Heart left ventricle (tissue), 16 donors: ENCODE measurements around the gene CLIC6. TPM values are rescaled to one million over a fixed set of nuclear protein-coding genes. Genes with fewer than 3 reads are reported as not detected.

Experiments used
- ATAC-seq, 4 donors: fragments of 200-7000 bp; cut with Tn5 transposase; one replicate each; pipeline ENCODE4 v1.9.1; 2020 to 2022; ENCODE audit warnings: moderate library complexity in 4 of 4, mild to moderate bottlenecking in 3 of 4, moderate number of reproducible peaks in 1 of 4
- DNase-seq, 5 donors: peaks; one replicate each; pipeline ENCODE4 v3.0.0-alpha.2; 2020
- H3K27ac ChIP-seq, 12 donors: fragments of 200-600 bp; sonication (generic) in 4 of 12; one replicate each; pipeline versions ENCODE4 v1.5.0 to v1.8.0; 2016 to 2022; ENCODE audit warnings: mild to moderate bottlenecking in 2 of 12
- H3K27me3 ChIP-seq, 9 donors: fragments of 200-600 bp; sonication (generic) in 2 of 9; one replicate each; pipeline versions ENCODE4 v1.5.1 to v1.8.0; 2016 to 2022; ENCODE audit warnings: mild to moderate bottlenecking in 3 of 9
- H3K36me3 ChIP-seq, 9 donors: fragments of 200-600 bp; sonication (generic) in 2 of 9; one replicate each; pipeline versions ENCODE4 v1.5.0 to v1.8.0; 2018 to 2022; ENCODE audit warnings: mild to moderate bottlenecking in 2 of 9
- H3K4me1 ChIP-seq, 12 donors: fragments of 200-600 bp; sonication (generic) in 4 of 12; one replicate each; pipeline versions ENCODE4 v1.5.0 to v1.8.0; 2016 to 2022; ENCODE audit warnings: mild to moderate bottlenecking in 3 of 12
- H3K4me3 ChIP-seq, 12 donors: fragments of 200-600 bp; sonication (generic) in 4 of 12; one replicate each; pipeline versions ENCODE4 v1.5.0 to v1.8.0; 2017 to 2022; ENCODE audit warnings: mild to moderate bottlenecking in 9 of 12, moderate library complexity in 4 of 12
- H3K9me3 ChIP-seq, 12 donors: fragments of 200-600 bp; sonication (generic) in 4 of 12; one replicate each; pipeline versions ENCODE4 v1.5.0 to v1.8.0; 2016 to 2022; ENCODE audit warnings: mild to moderate bottlenecking in 1 of 12
- CTCF ChIP-seq, 12 donors: fragments of 200-600 bp; sonication (generic) in 4 of 12; IDR thresholded peaks; one replicate each; pipeline versions ENCODE4 v1.5.0 to v1.8.0; 2018 to 2022; ENCODE audit warnings: antibody characterized with exemption in 12 of 12, mild to moderate bottlenecking in 5 of 12
- POLR2A ChIP-seq, 2 donors: fragments of 450-650 bp; IDR thresholded peaks; one replicate each; pipeline ENCODE4 v1.6.1; 2017; ENCODE audit warnings: antibody characterized with exemption in 2 of 2, mild to moderate bottlenecking in 2 of 2, moderate library complexity in 2 of 2
- WGBS, 4 donors: extraction: QIAGEN DNeasy Blood & Tissue Kit in 2 of 4; methylation state at CpG; one replicate each; pipeline versions ENCODE4 v1.1.5 to v1.1.7; 2013 to 2018; 5-methylcytosine and 5-hydroxymethylcytosine counted together
- intact Hi-C, 10 donors: fragments of 100-400 bp; cut with DNase I; formaldehyde crosslinking; loops; one replicate each; pipeline versions ENCODE4 v1.11.1 to v1.14.2; 2022
- polyA plus RNA-seq, 2 donors: library from polyadenylated mRNA; stranded (reverse); fragments of 200-250 nt; gene quantifications; one replicate each; pipeline ENCODE4 v1.2.3, GENCODE V29; 2013
- total RNA-seq, 9 donors: library from RNA; depleted of rRNA in 2 of 9; stranded (reverse); fragments of >200 nt in 2 of 9; fragmentation: NEBNext Ultra II Directional in 3 of 9; extraction: Animal tissue kit (Norgen Biotek cat#: 25700) in 3 of 9; gene quantifications; one replicate each; pipeline versions ENCODE4 v1.1.0 to v1.2.4, GENCODE V29; 2016 to 2023
- donor health status: ischemic (EF 13 %, LVEDD 7.1; RV severe dilation, severe dysfunction).
- donor health status: healthy with polysubstance abuse.
- donor health status: DM: no; HTN: yes; CAD: no.
- donor health status: DM: no; HTN: no; CAD: no.
- donor health status: ischemic (EF 25% LVEDD 6.9; RV normal size, moderate dysfunction).
- donor health status: ischemic (EF 25% LVEDD 5.7; RV mildly dilated, moderate dysfunction).
- donor health status: healthy.
- donor health status: DM: yes; HTN: yes; CAD: no.
- donor health status: ischemic (EF 35%, LVEDD 5.7; RV mildly dilated, moderate dysfunction).
- donor health status: nonischemic (EF 11% LVEDD 7.7; RV severe dilation, severe dysfunction).
- donor health status: DM: yes; HTN: yes; CAD: no.
- donor health status: PGD.
- donor health status: ischemic (EF 29% LVEDD 5.4; RV normal size, mild dysfunction).
- donor health status: nonischemic (EF 23%, LVEDD 6.1; RV moderate dilation, normal function).

Gene CLIC6
- total and polyA plus RNA-seq, 11 donors = 2.6 to 15.7 (median 7.5) TPM

GRCh38 chr21:34748862-34749261 lies 80.1 kb downstream of the CLIC6 start:
- 80 to 88% (median 87%) methylated on average over 3 of the region's 3 CpGs for WGBS, 4 donors
- Histone ChIP-seq H3K27ac (no peak overlapping the region), H3K4me3 (no peak overlapping the region), H3K4me1 (peaks cover 0 to 14% (median 2%) of the 10 kb centered on the region in 12 donors), H3K27me3 (no peaks in the 10 kb centered on the region), H3K36me3 (no peaks in the 10 kb centered on the region), H3K9me3 (no peaks in the 10 kb centered on the region)
- TF ChIP-seq CTCF (IDR thresholded peaks at IDR 0.05) = no peak
- no peak for TF ChIP-seq POLR2A (IDR thresholded peaks at IDR 0.05)
- DNase-seq (no peak), ATAC-seq (no peak)
- intact Hi-C loops = loop anchor here (5.0 to 10.0 kb wide), 13 partner anchors 138 to 1278 kb away; no protein-coding TSS in a partner anchor

GRCh38 chr21:34754690-34755647 lies 86.2 kb downstream of the CLIC6 start:
- ATAC-seq = no peak
- intact Hi-C loops = loop anchor here in 1 of 10 donors (10.0 kb wide), 1 partner anchor 60 kb away; no protein-coding TSS in a partner anchor
- no peak overlapping the region for H3K27ac ChIP-seq
- H3K4me3 ChIP-seq = no peak overlapping the region
- TF ChIP-seq POLR2A (IDR thresholded peaks at IDR 0.05) = no peak
- TF ChIP-seq CTCF (IDR thresholded peaks at IDR 0.05) = no peak
- no peaks in the 10 kb centered on the region for H3K9me3 ChIP-seq
- H3K4me1 ChIP-seq = no peaks in the 10 kb centered on the region
- DNase-seq = no peak
- WGBS, 4 donors = 80 to 86% (median 82%) methylated on average over 19 of the region's 19 CpGs
- H3K27me3 ChIP-seq = no peaks in the 10 kb centered on the region
- no peaks in the 10 kb centered on the region for H3K36me3 ChIP-seq

GRCh38 chr21:34761758-34762330 lies 93.0 kb downstream of the CLIC6 start:
- intact Hi-C loops = no loop called here
- Histone ChIP-seq H3K9me3 (peaks cover 0 to 11% (median 0%) of the 10 kb centered on the region in 12 donors), H3K4me3 (no peak overlapping the region), H3K36me3 (no peaks in the 10 kb centered on the region), H3K4me1 (no peaks in the 10 kb centered on the region), H3K27ac (no peak overlapping the region), H3K27me3 (no peaks in the 10 kb centered on the region)
- WGBS, 4 donors = 73 to 85% (median 80%) methylated on average over 2 of the region's 2 CpGs
- DNase-seq (no peak), ATAC-seq (no peak)
- TF ChIP-seq POLR2A (IDR thresholded peaks at IDR 0.05) = no peak
- no peak for TF ChIP-seq CTCF (IDR thresholded peaks at IDR 0.05)

- intact Hi-C loops = no loop called here
- WGBS, 4 donors = 97 to 100% (median 98%) methylated on average over 1 of the region's 1 CpG
- TF ChIP-seq POLR2A (IDR thresholded peaks at IDR 0.05) = no peak
- TF ChIP-seq CTCF (IDR thresholded peaks at IDR 0.05) = no peak
Observed at GRCh38 chr21:34762786-34763185, 94.0 kb downstream of the CLIC6 start.

More at GRCh38 chr21:34762786-34763185, 94.0 kb downstream of the CLIC6 start:
- no peaks in the 10 kb centered on the region for H3K36me3 ChIP-seq
- H3K4me3 ChIP-seq = no peak overlapping the region
- no peaks in the 10 kb centered on the region for H3K4me1 ChIP-seq
- no peak for ATAC-seq
- H3K9me3 ChIP-seq = peaks cover 0 to 11% (median 0%) of the 10 kb centered on the region in 12 donors
- DNase-seq = no peak
- H3K27me3 ChIP-seq = no peaks in the 10 kb centered on the region
- no peak overlapping the region for H3K27ac ChIP-seq
